CD4-positive, alpha-beta T cell treated with Interleukin-6 for 4 hours (primary cell): ENCODE results near the gene SMIM41.

Experiments
- DNase-seq: peaks from one replicate; pipeline ENCODE4 v3.0.0-alpha.2; 2020; ENCODE audit warnings: mixed read lengths

The SMIM41 gene

GRCh38 chr12:52050758-52051541 lies 28.6 kb upstream of the SMIM41 start, which contains the start of gene NR4A1:
TSS of gene NR4A1 (plus strand) at chr12:52051442. CDS start at chr12:52054329, 2,887 bp downstream.
- DNase-seq, result peak; percentile 99

- DNase-seq, result no peak
Measured at GRCh38 chr12:52052468-52053186, 26.9 kb upstream of the SMIM41 start.

- DNase-seq, result no peak
Measured at GRCh38 chr12:52053536-52054209, 25.8 kb upstream of the SMIM41 start.

GRCh38 chr12:52054231-52054832 lies 25.2 kb upstream of the SMIM41 start:
- DNase-seq, result no peak

- no peak for DNase-seq
Measured at GRCh38 chr12:52054833-52055730, 24.4 kb upstream of the SMIM41 start.

- no peak for DNase-seq
Measured at GRCh38 chr12:52055731-52056711, 23.5 kb upstream of the SMIM41 start.

- DNase-seq, result no peak
Measured at GRCh38 chr12:52056801-52057637, 22.5 kb upstream of the SMIM41 start.

- DNase-seq, result no peak
Measured at GRCh38 chr12:52057638-52058576, 21.6 kb upstream of the SMIM41 start.

- DNase-seq, result no peak
Measured at GRCh38 chr12:52058631-52059361, 20.7 kb upstream of the SMIM41 start.

GRCh38 chr12:52059582-52060497 lies 19.7 kb upstream of the SMIM41 start:
- DNase-seq, result no peak

- DNase-seq, result no peak
Measured at GRCh38 chr12:52060498-52061177, 18.9 kb upstream of the SMIM41 start.

GRCh38 chr12:52061470-52062166 lies 17.9 kb upstream of the SMIM41 start:
- no peak for DNase-seq

- DNase-seq, result no peak
Measured at GRCh38 chr12:52062167-52063081, 17.1 kb upstream of the SMIM41 start.
